GM21381 (cell line): ENCODE measurements around the gene RBM4B.
"Not testable (repeated sequence)": the region's sequence is repeated elsewhere in the genome, so short reads cannot be mapped to it uniquely, and the experiment has no call there.

Experiments
- ATAC-seq: cut with Tn5 transposase; IDR thresholded peaks from one replicate; pipeline ENCODE4 v1.9.1; 2021; ENCODE audit warnings: mild to moderate bottlenecking, moderate library complexity; ENCODE audit not compliant: unreplicated experiment

The RBM4B gene

GRCh38 chr11:66649903-66650302, 27.8 kb downstream of the RBM4B start:
- no peak for ATAC-seq

GRCh38 chr11:66646828-66647227, 30.9 kb downstream of the RBM4B start:
- ATAC-seq, result no peak

GRCh38 chr11:66643745-66644437, 33.8 kb downstream of the RBM4B start:
- ATAC-seq, result no peak

GRCh38 chr11:66641834-66642233, 35.9 kb downstream of the RBM4B start:
- ATAC-seq, result no peak

- not testable (repeated sequence) for ATAC-seq
Observed at GRCh38 chr11:66639814-66640340, 37.8 kb downstream of the RBM4B start.

GRCh38 chr11:66639066-66639813, 38.4 kb downstream of the RBM4B start:
- no peak for ATAC-seq

- ATAC-seq, result peak; percentile 94
Observed at GRCh38 chr11:66638177-66639065, 39.3 kb downstream of the RBM4B start, which contains the start of gene RBM4. Gene RBM4 (plus strand): TSS chr11:66638703. CDS start chr11:66639712, 1,009 bp downstream.

- ATAC-seq, result no peak
Observed at GRCh38 chr11:66637557-66638176, 40.0 kb downstream of the RBM4B start.

- ATAC-seq, result no peak
Observed at GRCh38 chr11:66636411-66636810, 41.3 kb downstream of the RBM4B start.

GRCh38 chr11:66632952-66633351, 44.7 kb downstream of the RBM4B start:
- no peak for ATAC-seq

GRCh38 chr11:66631883-66632282, 45.8 kb downstream of the RBM4B start:
- ATAC-seq, result no peak

- ATAC-seq, result no peak
Observed at GRCh38 chr11:66629356-66629755, 48.3 kb downstream of the RBM4B start.

- ATAC-seq, result no peak
Observed at GRCh38 chr11:66628061-66628603, 49.6 kb downstream of the RBM4B start.

GRCh38 chr11:66626926-66627325, 50.8 kb downstream of the RBM4B start:
- ATAC-seq, result no peak

GRCh38 chr11:66626382-66626781, 51.3 kb downstream of the RBM4B start:
- ATAC-seq, result no peak

GRCh38 chr11:66625752-66626149, 51.9 kb downstream of the RBM4B start:
- no peak for ATAC-seq

GRCh38 chr11:66625041-66625751, 52.5 kb downstream of the RBM4B start:
- ATAC-seq, result no peak

GRCh38 chr11:66624450-66624849, 53.2 kb downstream of the RBM4B start:
- ATAC-seq, result no peak

GRCh38 chr11:66619080-66619554, 58.6 kb downstream of the RBM4B start:
- ATAC-seq, result no peak
